WTC11 (cell line): ENCODE measurements around the gene SLC24A4.

Experiments used
- CTCF ChIP-seq: fragments of 200-600 bp; IDR thresholded peaks from 2 replicates; pipeline ENCODE4 v1.8.0; 2022; ENCODE audit warnings: antibody characterized with exemption
- ESRRA ChIP-seq: sonication (generic); formaldehyde crosslinking; IDR thresholded peaks from 2 replicates; pipeline ENCODE4 v1.8.1; 2022; ENCODE audit warnings: mild to moderate bottlenecking, missing genetic modification reagents, borderline replicate concordance
- FOXK1 ChIP-seq: sonication (generic); formaldehyde crosslinking; IDR thresholded peaks from 2 replicates; pipeline ENCODE4 v1.8.0; 2022; ENCODE audit warnings: mild to moderate bottlenecking, moderate library complexity, missing genetic modification reagents
- IRF2 ChIP-seq: sonication (generic); formaldehyde crosslinking; IDR thresholded peaks from 2 replicates; pipeline ENCODE4 v1.8.0; 2022; ENCODE audit warnings: low read depth, missing genetic modification reagents, borderline replicate concordance
- TF ChIP-seq, protein P1 (sequence below): sonication (generic); formaldehyde crosslinking; IDR thresholded peaks from 2 replicates; pipeline ENCODE4 v1.8.1; 2023; ENCODE audit warnings: mild to moderate bottlenecking, missing genetic modification reagents, borderline replicate concordance
- TF ChIP-seq, protein P2 (sequence below): sonication (generic); formaldehyde crosslinking; IDR thresholded peaks from 2 replicates; pipeline ENCODE4 v1.8.1; 2023; ENCODE audit warnings: mild to moderate bottlenecking, moderate library complexity, missing genetic modification reagents

DNA sequence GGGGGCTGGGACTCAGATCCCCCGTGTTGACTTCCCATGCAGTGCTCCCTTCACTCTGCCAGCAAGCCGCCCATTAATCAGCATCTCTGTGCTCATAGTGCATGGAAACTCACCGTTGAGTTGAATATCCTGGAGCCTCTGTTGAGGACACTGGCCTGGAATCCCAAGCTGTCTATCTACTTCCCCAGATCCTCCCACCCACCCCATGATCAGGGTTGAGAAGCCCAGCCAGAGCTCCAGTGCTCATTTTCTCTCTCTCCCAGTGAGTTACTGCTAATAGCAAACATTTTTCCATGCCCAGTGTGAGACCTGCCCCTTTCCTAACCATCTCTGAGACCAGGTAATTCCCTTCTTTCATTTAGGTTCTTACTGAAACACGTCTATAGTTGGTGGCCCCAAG is 88.2 kb downstream of the SLC24A4 start:
- TF ChIP-seq FOXK1 (CRISPR knock-in tag) (no peak), ESRRA (CRISPR knock-in tag) (no peak), CTCF (no peak), IRF2 (CRISPR knock-in tag) (no peak)
- TF ChIP-seq, protein P1, sequence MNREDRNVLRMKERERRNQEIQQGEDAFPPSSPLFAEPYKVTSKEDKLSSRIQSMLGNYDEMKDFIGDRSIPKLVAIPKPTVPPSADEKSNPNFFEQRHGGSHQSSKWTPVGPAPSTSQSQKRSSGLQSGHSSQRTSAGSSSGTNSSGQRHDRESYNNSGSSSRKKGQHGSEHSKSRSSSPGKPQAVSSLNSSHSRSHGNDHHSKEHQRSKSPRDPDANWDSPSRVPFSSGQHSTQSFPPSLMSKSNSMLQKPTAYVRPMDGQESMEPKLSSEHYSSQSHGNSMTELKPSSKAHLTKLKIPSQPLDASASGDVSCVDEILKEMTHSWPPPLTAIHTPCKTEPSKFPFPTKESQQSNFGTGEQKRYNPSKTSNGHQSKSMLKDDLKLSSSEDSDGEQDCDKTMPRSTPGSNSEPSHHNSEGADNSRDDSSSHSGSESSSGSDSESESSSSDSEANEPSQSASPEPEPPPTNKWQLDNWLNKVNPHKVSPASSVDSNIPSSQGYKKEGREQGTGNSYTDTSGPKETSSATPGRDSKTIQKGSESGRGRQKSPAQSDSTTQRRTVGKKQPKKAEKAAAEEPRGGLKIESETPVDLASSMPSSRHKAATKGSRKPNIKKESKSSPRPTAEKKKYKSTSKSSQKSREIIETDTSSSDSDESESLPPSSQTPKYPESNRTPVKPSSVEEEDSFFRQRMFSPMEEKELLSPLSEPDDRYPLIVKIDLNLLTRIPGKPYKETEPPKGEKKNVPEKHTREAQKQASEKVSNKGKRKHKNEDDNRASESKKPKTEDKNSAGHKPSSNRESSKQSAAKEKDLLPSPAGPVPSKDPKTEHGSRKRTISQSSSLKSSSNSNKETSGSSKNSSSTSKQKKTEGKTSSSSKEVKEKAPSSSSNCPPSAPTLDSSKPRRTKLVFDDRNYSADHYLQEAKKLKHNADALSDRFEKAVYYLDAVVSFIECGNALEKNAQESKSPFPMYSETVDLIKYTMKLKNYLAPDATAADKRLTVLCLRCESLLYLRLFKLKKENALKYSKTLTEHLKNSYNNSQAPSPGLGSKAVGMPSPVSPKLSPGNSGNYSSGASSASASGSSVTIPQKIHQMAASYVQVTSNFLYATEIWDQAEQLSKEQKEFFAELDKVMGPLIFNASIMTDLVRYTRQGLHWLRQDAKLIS (CRISPR knock-in tag): no peak
- TF ChIP-seq, protein P2, sequence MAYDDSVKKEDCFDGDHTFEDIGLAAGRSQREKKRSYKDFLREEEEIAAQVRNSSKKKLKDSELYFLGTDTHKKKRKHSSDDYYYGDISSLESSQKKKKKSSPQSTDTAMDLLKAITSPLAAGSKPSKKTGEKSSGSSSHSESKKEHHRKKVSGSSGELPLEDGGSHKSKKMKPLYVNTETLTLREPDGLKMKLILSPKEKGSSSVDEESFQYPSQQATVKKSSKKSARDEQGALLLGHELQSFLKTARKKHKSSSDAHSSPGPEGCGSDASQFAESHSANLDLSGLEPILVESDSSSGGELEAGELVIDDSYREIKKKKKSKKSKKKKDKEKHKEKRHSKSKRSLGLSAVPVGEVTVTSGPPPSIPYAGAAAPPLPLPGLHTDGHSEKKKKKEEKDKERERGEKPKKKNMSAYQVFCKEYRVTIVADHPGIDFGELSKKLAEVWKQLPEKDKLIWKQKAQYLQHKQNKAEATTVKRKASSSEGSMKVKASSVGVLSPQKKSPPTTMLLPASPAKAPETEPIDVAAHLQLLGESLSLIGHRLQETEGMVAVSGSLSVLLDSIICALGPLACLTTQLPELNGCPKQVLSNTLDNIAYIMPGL (CRISPR knock-in tag): no peak
